GM12801 (cell line): ENCODE results near the gene EYS.

Experiments
- CTCF ChIP-seq: IDR thresholded peaks from one replicate; pipeline ENCODE4 v1.5.1; 2011; ENCODE audit warnings: control low read depth; ENCODE audit not compliant: insufficient read length; ENCODE audit errors: extremely low read depth

The EYS gene

GRCh38 chr6:65449926-65450325 lies 257.1 kb downstream of the EYS start:
- no peak for TF ChIP-seq CTCF

- TF ChIP-seq CTCF: no peak
These were observed 258.2 kb downstream of the EYS start for GRCh38 chr6:65448866-65449265.

- no peak for TF ChIP-seq CTCF
These were observed 270.7 kb downstream of the EYS start for GRCh38 chr6:65436281-65436680.

- no peak for TF ChIP-seq CTCF
These were observed 290.4 kb downstream of the EYS start for GRCh38 chr6:65416621-65417020.

- TF ChIP-seq CTCF: no peak
These were observed 296.7 kb downstream of the EYS start for GRCh38 chr6:65410309-65410708.

- no peak for TF ChIP-seq CTCF
These were observed 304.5 kb downstream of the EYS start for GRCh38 chr6:65402564-65402963.

- no peak for TF ChIP-seq CTCF
These were observed 307.5 kb downstream of the EYS start for GRCh38 chr6:65399355-65400084.

- no peak for TF ChIP-seq CTCF
These were observed 308.2 kb downstream of the EYS start for GRCh38 chr6:65398851-65399250.
